OCI-LY3 (cell line): ENCODE results near the gene AMTN.

Experiments
- H2AFZ ChIP-seq: fragments of 200-600, 300-600 bp; shearing (Covaris generic); 2 replicates; pipeline ENCODE4 v1.6.0; 2014; ENCODE audit warnings: antibody characterized with exemption, low read depth, low read length
- H3K27ac ChIP-seq: fragments of 200-600, 300-600 bp; sonication (generic); 2 replicates; pipeline ENCODE4 v1.5.1; 2014; ENCODE audit warnings: mild to moderate bottlenecking, low read length, moderate library complexity, mixed read lengths
- H3K27me3 ChIP-seq: fragments of 200-600, 300-600 bp; sonication (generic); 2 replicates; pipeline ENCODE4 v1.6.1; 2014; ENCODE audit warnings: low read depth, low read length, mixed read lengths
- H3K36me3 ChIP-seq: fragments of 200-600, 300-600 bp; sonication (generic); replicated peaks from 2 replicates; pipeline ENCODE3; 2014; ENCODE audit warnings: low read depth, low read length, mixed read lengths
- H3K4me1 ChIP-seq: fragments of 300-600, 200-600 bp; sonication (generic); 2 replicates; pipeline ENCODE4 v1.6.1; 2014; ENCODE audit warnings: low read length, mixed read lengths
- H3K4me2 ChIP-seq: fragments of 200-600, 300-600 bp; sonication (generic); 2 replicates; pipeline ENCODE4 v1.6.1; 2014; ENCODE audit warnings: low read length, mixed read lengths
- H3K4me3 ChIP-seq: fragments of 300-600, 200-600 bp; sonication (generic); 2 replicates; pipeline ENCODE4 v1.5.1; 2014; ENCODE audit warnings: antibody characterized with exemption, mild to moderate bottlenecking, low read length, moderate library complexity
- H3K79me2 ChIP-seq: fragments of 300-600, 200-600 bp; shearing (Covaris generic); 2 replicates; pipeline ENCODE4 v1.6.1; 2014; ENCODE audit warnings: mild to moderate bottlenecking, low read length, mixed read lengths
- H3K9ac ChIP-seq: fragments of 300-600, 200-600 bp; shearing (Covaris generic); 2 replicates; pipeline ENCODE4 v1.6.0; 2014; ENCODE audit warnings: mild to moderate bottlenecking, low read length, moderate library complexity
- H3K9me3 ChIP-seq: fragments of 200-600, 300-600 bp; shearing (Covaris generic); 2 replicates; pipeline ENCODE4 v1.6.1; 2014; ENCODE audit warnings: low read length, mixed read lengths; ENCODE audit not compliant: insufficient read depth
- H4K20me1 ChIP-seq: fragments of 200-600, 300-600 bp; sonication (generic); 2 replicates; pipeline ENCODE4 v1.6.1; 2016; ENCODE audit warnings: low read length, mixed read lengths; ENCODE audit not compliant: insufficient read depth
- EZH2phosphoT487 ChIP-seq: fragments of 200-600 bp; shearing (Covaris generic); IDR thresholded peaks from 2 replicates; pipeline ENCODE4 v1.6.1; 2018; ENCODE audit warnings: antibody characterized with exemption, mixed run types, low read depth
- TF ChIP-seq, protein P1 (sequence below): fragments of 200-600, 300-600 bp; sonication (generic); IDR thresholded peaks from 2 replicates; pipeline ENCODE4 v1.5.1; 2014; ENCODE audit warnings: antibody characterized with exemption, low read length, low read depth

The AMTN gene

DNA sequence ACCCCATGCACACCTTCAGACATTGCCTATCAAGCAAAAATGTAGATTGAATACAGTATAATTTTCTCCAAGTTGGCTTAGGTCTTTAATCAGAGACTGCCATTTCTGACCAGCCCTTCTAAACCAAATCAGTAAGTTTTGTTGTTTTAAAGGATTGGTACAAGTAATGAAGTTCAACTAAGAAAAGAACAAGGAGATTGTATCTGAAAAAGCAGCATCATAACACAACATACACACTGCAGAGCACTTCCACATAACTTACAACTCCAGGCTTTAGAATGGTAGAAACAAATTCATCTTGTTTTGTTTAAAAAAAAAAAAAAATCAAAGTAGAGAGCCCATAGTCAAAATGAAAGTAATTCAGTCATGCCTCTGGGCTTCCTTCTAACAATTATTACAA lies 57.6 kb downstream of the AMTN start:
- peaks cover 7% of the 10 kb centered on the region; the same call in 1 of the 2 replicates for H3K9me3 ChIP-seq
- no peak overlapping the region for H3K9ac ChIP-seq
- no peak overlapping the region for H3K4me2 ChIP-seq
- H3K4me3 ChIP-seq = no peak overlapping the region
- no peaks in the 10 kb centered on the region for H4K20me1 ChIP-seq
- no peaks in the 10 kb centered on the region for H3K27me3 ChIP-seq
- TF ChIP-seq EZH2phosphoT487 = no peak
- TF ChIP-seq, protein P1, sequence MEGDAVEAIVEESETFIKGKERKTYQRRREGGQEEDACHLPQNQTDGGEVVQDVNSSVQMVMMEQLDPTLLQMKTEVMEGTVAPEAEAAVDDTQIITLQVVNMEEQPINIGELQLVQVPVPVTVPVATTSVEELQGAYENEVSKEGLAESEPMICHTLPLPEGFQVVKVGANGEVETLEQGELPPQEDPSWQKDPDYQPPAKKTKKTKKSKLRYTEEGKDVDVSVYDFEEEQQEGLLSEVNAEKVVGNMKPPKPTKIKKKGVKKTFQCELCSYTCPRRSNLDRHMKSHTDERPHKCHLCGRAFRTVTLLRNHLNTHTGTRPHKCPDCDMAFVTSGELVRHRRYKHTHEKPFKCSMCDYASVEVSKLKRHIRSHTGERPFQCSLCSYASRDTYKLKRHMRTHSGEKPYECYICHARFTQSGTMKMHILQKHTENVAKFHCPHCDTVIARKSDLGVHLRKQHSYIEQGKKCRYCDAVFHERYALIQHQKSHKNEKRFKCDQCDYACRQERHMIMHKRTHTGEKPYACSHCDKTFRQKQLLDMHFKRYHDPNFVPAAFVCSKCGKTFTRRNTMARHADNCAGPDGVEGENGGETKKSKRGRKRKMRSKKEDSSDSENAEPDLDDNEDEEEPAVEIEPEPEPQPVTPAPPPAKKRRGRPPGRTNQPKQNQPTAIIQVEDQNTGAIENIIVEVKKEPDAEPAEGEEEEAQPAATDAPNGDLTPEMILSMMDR = no peak
- H2AFZ ChIP-seq = no peak overlapping the region
- H3K79me2 ChIP-seq = no peaks in the 10 kb centered on the region
- H3K4me1 ChIP-seq = no peaks in the 10 kb centered on the region
- H3K36me3 ChIP-seq = no peaks in the 10 kb centered on the region
- no peak overlapping the region for H3K27ac ChIP-seq

DNA sequence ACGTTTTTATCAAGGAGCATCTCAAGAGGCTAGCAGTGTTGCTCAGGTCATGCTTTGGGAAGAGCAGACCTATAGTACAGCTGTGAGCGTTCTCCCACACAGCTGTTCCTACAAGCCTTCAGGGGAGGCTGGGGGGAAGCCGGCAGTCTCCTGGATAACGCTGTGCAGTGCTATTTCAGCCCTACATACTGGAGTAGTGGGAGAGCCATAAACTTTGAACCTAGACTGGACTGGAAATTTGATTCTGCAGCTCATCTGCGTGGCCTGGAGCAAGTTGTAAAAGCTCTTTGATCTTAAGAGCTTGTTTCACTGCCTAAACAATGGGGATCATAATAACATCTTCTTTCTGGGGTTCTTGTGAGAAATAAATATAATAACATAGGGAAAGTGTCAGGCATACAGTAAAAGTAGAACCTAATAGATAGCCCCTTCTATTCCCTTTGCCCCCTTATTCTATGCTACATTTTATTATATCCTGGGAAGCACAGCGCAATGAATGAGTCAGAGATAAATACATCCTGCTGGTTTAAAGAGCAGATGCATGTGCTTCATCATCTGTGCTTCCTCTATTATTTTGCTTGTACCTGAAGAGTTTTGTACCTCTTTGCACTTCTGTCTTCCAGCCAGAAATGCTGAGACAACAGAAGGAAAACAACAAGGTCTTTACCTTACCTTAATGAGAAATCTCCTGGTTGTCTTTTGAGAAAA lies 59.0 kb downstream of the AMTN start:
- Histone ChIP-seq H3K27me3 (no peaks in the 10 kb centered on the region), H3K9me3 (peaks cover 7% of the 10 kb centered on the region; the same call in 1 of the 2 replicates), H3K9ac (no peak overlapping the region), H3K79me2 (no peaks in the 10 kb centered on the region), H4K20me1 (no peaks in the 10 kb centered on the region), H3K27ac (no peak overlapping the region), H3K36me3 (no peaks in the 10 kb centered on the region), H3K4me2 (no peak overlapping the region), H2AFZ (no peak overlapping the region), H3K4me3 (no peak overlapping the region), H3K4me1 (peaks cover 10% of the 10 kb centered on the region)
- TF ChIP-seq EZH2phosphoT487 = no peak
- TF ChIP-seq, protein P1 = no peak

DNA sequence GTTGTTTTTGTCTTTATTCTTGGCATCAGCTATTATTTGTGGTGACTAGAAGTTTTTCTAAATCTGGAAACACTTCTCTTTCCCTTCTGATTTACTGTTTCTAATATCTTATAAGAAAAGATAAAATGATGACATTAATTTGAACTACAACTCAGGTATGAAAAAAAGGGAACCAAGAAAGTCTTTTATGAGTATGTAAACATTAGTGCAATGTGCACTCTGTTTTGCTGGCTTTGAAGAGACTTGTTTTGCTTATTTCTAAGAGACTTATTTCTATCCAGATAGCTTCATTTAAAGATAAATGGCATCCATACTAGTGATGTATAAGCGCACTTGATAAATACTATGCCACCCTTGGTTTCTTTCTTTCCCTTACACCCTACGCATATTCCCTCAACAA lies 63.6 kb downstream of the AMTN start:
- H3K36me3 ChIP-seq = no peaks in the 10 kb centered on the region
- TF ChIP-seq, protein P1 = no peak
- no peak for TF ChIP-seq EZH2phosphoT487
- no peaks in the 10 kb centered on the region for H3K9me3 ChIP-seq
- no peaks in the 10 kb centered on the region for H4K20me1 ChIP-seq
- no peak overlapping the region for H3K4me3 ChIP-seq
- H2AFZ ChIP-seq = no peak overlapping the region
- peaks cover 11% of the 10 kb centered on the region for H3K4me1 ChIP-seq
- H3K27me3 ChIP-seq = no peaks in the 10 kb centered on the region
- H3K4me2 ChIP-seq = peak overlapping the region; percentile 25; the same call in 1 of the 2 replicates
- H3K9ac ChIP-seq = no peak overlapping the region
- no peak overlapping the region for H3K27ac ChIP-seq
- no peaks in the 10 kb centered on the region for H3K79me2 ChIP-seq
